ENCODE data around the gene IGLL5.

IGLL5 gene

GRCh38 chr22:22851969-22852368 is 35.6 kb upstream of the IGLL5 start:
- Histone ChIP-seq H3K27me3 (ENCODE audit: control insufficient read depth, low read length) (no peaks in the 10 kb centered on the region), H3K4me1 (ENCODE audit: control insufficient read depth, low read length) (no peaks in the 10 kb centered on the region), H3K9me3 (ENCODE audit: control insufficient read depth, insufficient read depth, low read length) (no peaks in the 10 kb centered on the region), H3K4me2 (ENCODE audit: low read length) (no peak overlapping the region), H3K4me3 (ENCODE audit: low read length) (no peak overlapping the region), H3K9me2 (replicated peaks; ENCODE audit: control insufficient read depth, low read length) (no peaks in the 10 kb centered on the region), H3F3A (ENCODE audit: control insufficient read depth, insufficient read depth) (no peaks in the 10 kb centered on the region), H3K36me3 (ENCODE audit: control insufficient read depth, low read length) (no peaks in the 10 kb centered on the region), H3K79me2 (ENCODE audit: control insufficient read depth, low read length) (no peaks in the 10 kb centered on the region), H4K20me1 (ENCODE audit: control insufficient read depth, insufficient read depth, low read depth, low read length) (no peaks in the 10 kb centered on the region), H3K27ac (ENCODE audit: low read depth, low read length) (no peak overlapping the region)
- TF ChIP-seq, protein P1, sequence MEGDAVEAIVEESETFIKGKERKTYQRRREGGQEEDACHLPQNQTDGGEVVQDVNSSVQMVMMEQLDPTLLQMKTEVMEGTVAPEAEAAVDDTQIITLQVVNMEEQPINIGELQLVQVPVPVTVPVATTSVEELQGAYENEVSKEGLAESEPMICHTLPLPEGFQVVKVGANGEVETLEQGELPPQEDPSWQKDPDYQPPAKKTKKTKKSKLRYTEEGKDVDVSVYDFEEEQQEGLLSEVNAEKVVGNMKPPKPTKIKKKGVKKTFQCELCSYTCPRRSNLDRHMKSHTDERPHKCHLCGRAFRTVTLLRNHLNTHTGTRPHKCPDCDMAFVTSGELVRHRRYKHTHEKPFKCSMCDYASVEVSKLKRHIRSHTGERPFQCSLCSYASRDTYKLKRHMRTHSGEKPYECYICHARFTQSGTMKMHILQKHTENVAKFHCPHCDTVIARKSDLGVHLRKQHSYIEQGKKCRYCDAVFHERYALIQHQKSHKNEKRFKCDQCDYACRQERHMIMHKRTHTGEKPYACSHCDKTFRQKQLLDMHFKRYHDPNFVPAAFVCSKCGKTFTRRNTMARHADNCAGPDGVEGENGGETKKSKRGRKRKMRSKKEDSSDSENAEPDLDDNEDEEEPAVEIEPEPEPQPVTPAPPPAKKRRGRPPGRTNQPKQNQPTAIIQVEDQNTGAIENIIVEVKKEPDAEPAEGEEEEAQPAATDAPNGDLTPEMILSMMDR (IDR thresholded peaks at IDR 0.05; ENCODE audit: low read depth, low read length, poor library complexity, severe bottlenecking): no peak
- TF ChIP-seq EZH2phosphoT487 (IDR thresholded peaks at IDR 0.05; ENCODE audit: borderline replicate concordance, low read length): no peak

GRCh38 chr22:22853713-22854112 is 33.9 kb upstream of the IGLL5 start:
- Histone ChIP-seq H3K9me3 (ENCODE audit: control insufficient read depth, insufficient read depth, low read length) (no peaks in the 10 kb centered on the region), H3K27me3 (ENCODE audit: control insufficient read depth, low read length) (no peaks in the 10 kb centered on the region), H3K9me2 (replicated peaks; ENCODE audit: control insufficient read depth, low read length) (no peaks in the 10 kb centered on the region), H4K20me1 (ENCODE audit: control insufficient read depth, insufficient read depth, low read depth, low read length) (no peaks in the 10 kb centered on the region), H3K4me3 (ENCODE audit: low read length) (no peak overlapping the region), H3K36me3 (ENCODE audit: control insufficient read depth, low read length) (no peaks in the 10 kb centered on the region), H3K4me1 (ENCODE audit: control insufficient read depth, low read length) (no peaks in the 10 kb centered on the region), H3K79me2 (ENCODE audit: control insufficient read depth, low read length) (no peaks in the 10 kb centered on the region), H3K4me2 (ENCODE audit: low read length) (no peak overlapping the region), H3K27ac (ENCODE audit: low read depth, low read length) (no peak overlapping the region), H3F3A (ENCODE audit: control insufficient read depth, insufficient read depth) (no peaks in the 10 kb centered on the region)
- TF ChIP-seq, protein P1 (IDR thresholded peaks at IDR 0.05; ENCODE audit: low read depth, low read length, poor library complexity, severe bottlenecking): no peak

DNA sequence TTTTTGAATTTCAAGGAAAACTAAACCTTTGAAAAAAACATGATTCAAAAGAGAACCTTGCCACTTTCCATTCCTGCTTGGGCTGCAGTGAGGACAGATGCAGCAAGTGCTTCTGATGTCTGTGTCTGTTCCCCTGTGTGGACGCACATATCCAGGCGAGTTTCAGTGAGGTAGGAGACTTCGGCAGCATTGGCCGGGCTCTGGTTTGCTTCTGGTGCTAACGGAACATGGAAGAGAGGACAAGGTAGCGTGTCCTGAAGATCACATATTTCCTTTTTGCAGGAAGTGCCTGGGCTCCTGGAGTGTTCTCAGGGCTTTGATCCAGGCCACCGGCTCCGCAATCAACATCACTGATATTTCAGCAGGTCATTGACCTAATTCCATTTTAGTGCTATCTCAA is 33.1 kb upstream of the IGLL5 start:
- Histone ChIP-seq H3F3A (ENCODE audit: control insufficient read depth, insufficient read depth) (no peaks in the 10 kb centered on the region), H3K79me2 (ENCODE audit: control insufficient read depth, low read length) (no peaks in the 10 kb centered on the region), H3K9me3 (ENCODE audit: control insufficient read depth, insufficient read depth, low read length) (no peaks in the 10 kb centered on the region)

More for the DNA sequence above, 33.1 kb upstream of the IGLL5 start:
- Histone ChIP-seq H3K4me3 (ENCODE audit: low read length) (no peak overlapping the region), H3K4me2 (ENCODE audit: low read length) (no peak overlapping the region), H3K27me3 (ENCODE audit: control insufficient read depth, low read length) (no peaks in the 10 kb centered on the region), H3K9me2 (replicated peaks; ENCODE audit: control insufficient read depth, low read length) (no peaks in the 10 kb centered on the region), H3K27ac (ENCODE audit: low read depth, low read length) (no peak overlapping the region), H3K4me1 (ENCODE audit: control insufficient read depth, low read length) (no peaks in the 10 kb centered on the region), H3K36me3 (ENCODE audit: control insufficient read depth, low read length) (no peaks in the 10 kb centered on the region), H4K20me1 (ENCODE audit: control insufficient read depth, insufficient read depth, low read depth, low read length) (no peaks in the 10 kb centered on the region)
- TF ChIP-seq, protein P1 (IDR thresholded peaks at IDR 0.05; ENCODE audit: low read depth, low read length, poor library complexity, severe bottlenecking): no peak
- TF ChIP-seq EZH2phosphoT487 (IDR thresholded peaks at IDR 0.05; ENCODE audit: borderline replicate concordance, low read length): no peak

Data from DOHH2 (cell line).